HepG2 (cell line): ENCODE measurements around the gene DPY19L1. TPM values are rescaled to one million over a fixed set of nuclear protein-coding genes. Genes with fewer than 3 reads are reported as not detected.
A peak's percentile ranks its signal among the peaks of the same experiment; 100 is the strongest.

ENCODE experiments used
- CBX2 ChIP-seq, 2 experiments: fragments of 200-600 bp in 1 of 2; sonication (generic); formaldehyde crosslinking in 1 of 2; IDR thresholded peaks; 2 replicates each; pipeline versions ENCODE4 v1.7.0 to v1.8.1; 2018 to 2022; ENCODE audit warnings: low read depth in 2 of 2, low read length in 1 of 2, mild to moderate bottlenecking in 1 of 2, missing genetic modification reagents in 1 of 2
- DPF2 ChIP-seq: sonication (generic); formaldehyde crosslinking; IDR thresholded peaks from 2 replicates; pipeline ENCODE4 v1.4.0; 2020; ENCODE audit warnings: mild to moderate bottlenecking, low read depth, missing genetic modification reagents, borderline replicate concordance
- ETV6 ChIP-seq: sonication (generic); formaldehyde crosslinking; conservative IDR thresholded peaks from 2 replicates; pipeline ENCODE4 v1.4.0; 2020; ENCODE audit warnings: missing genetic modification reagents
- EZH2 ChIP-seq: conservative IDR thresholded peaks from 2 replicates; pipeline ENCODE4 v1.6.1; 2012; ENCODE audit warnings: mild to moderate bottlenecking, low read depth, low read length, moderate library complexity
- KDM1A ChIP-seq: IDR thresholded peaks from 2 replicates; pipeline ENCODE4 v1.6.1; 2016; ENCODE audit warnings: missing compliant biosample characterization
- MAFF ChIP-seq: IDR thresholded peaks from 2 replicates; pipeline ENCODE4 v1.6.1; 2011; ENCODE audit warnings: low read depth, low read length, improper control_type of control experiment
- MBNL3 ChIP-seq: fragments of 250-450 bp; sonication (Bioruptor Pico); conservative IDR thresholded peaks from 2 replicates; pipeline ENCODE4 v1.8.0; 2022; ENCODE audit warnings: mild to moderate bottlenecking, inconsistent platforms
- PHF5A ChIP-seq: IDR thresholded peaks from one replicate; pipeline ENCODE4 v1.6.1; 2018; ENCODE audit warnings: low read depth, missing genetic modification reagents; ENCODE audit not compliant: unreplicated experiment
- RBM22 ChIP-seq: fragments of 200-400 bp; formaldehyde crosslinking; optimal IDR thresholded peaks from 2 replicates; pipeline ENCODE3; 2017; ENCODE audit warnings: mild to moderate bottlenecking, low read length, moderate library complexity
- RCOR2 ChIP-seq: IDR thresholded peaks from 2 replicates; pipeline ENCODE4 v1.6.1; 2016; ENCODE audit warnings: missing biosample characterization, missing genetic modification reagents
- SMAD1 ChIP-seq: sonication (generic); formaldehyde crosslinking; IDR thresholded peaks from 2 replicates; pipeline ENCODE4 v1.4.0; 2020; ENCODE audit warnings: missing genetic modification reagents, low read depth, mild to moderate bottlenecking, borderline replicate concordance
- SNAI1 ChIP-seq: sonication (generic); formaldehyde crosslinking; IDR thresholded peaks from 2 replicates; pipeline ENCODE4 v1.5.0; 2020; ENCODE audit warnings: mild to moderate bottlenecking, missing genetic modification reagents, borderline replicate concordance
- SRSF1 ChIP-seq: fragments of 200-400 bp; formaldehyde crosslinking; optimal IDR thresholded peaks from 2 replicates; pipeline ENCODE3; 2017; ENCODE audit warnings: mild to moderate bottlenecking, low read depth, low read length, moderate library complexity
- SRY ChIP-seq: sonication (generic); formaldehyde crosslinking; IDR thresholded peaks from 2 replicates; pipeline ENCODE4 v1.8.0; 2022; ENCODE audit warnings: mild to moderate bottlenecking, missing genetic modification reagents
- TP53 ChIP-seq: sonication (generic); formaldehyde crosslinking; conservative IDR thresholded peaks from 2 replicates; pipeline ENCODE4 v1.4.0; 2020; ENCODE audit warnings: missing genetic modification reagents
- XRCC5 ChIP-seq: fragments of 200-400 bp; formaldehyde crosslinking; optimal IDR thresholded peaks from 2 replicates; pipeline ENCODE3; 2017; ENCODE audit warnings: mild to moderate bottlenecking, low read length
- ZBTB7B ChIP-seq: sonication (generic); formaldehyde crosslinking; IDR thresholded peaks from 2 replicates; pipeline ENCODE4 v1.4.0; 2020; ENCODE audit warnings: missing genetic modification reagents
- ZNF121 ChIP-seq: sonication (generic); formaldehyde crosslinking; IDR thresholded peaks from 2 replicates; pipeline ENCODE4 v1.5.0; 2020; ENCODE audit warnings: mild to moderate bottlenecking, missing genetic modification reagents
- ZNF234 ChIP-seq: sonication (generic); formaldehyde crosslinking; conservative IDR thresholded peaks from 2 replicates; pipeline ENCODE4 v1.5.1; 2020; ENCODE audit warnings: mild to moderate bottlenecking, missing genetic modification reagents
- ZNF296 ChIP-seq: sonication (generic); formaldehyde crosslinking; conservative IDR thresholded peaks from 2 replicates; pipeline ENCODE4 v1.5.0; 2020; ENCODE audit warnings: mild to moderate bottlenecking, missing genetic modification reagents
- ZSCAN30 ChIP-seq: sonication (generic); formaldehyde crosslinking; IDR thresholded peaks from 2 replicates; pipeline ENCODE4 v1.5.0; 2020; ENCODE audit warnings: mild to moderate bottlenecking, missing genetic modification reagents
- polyA plus RNA-seq, 8 experiments: library from polyadenylated mRNA; depleted of rRNA in 3 of 8; stranded (reverse) in 7 of 8; unstranded in 1 of 8; fragments of >200 nt; fragmentation: Illumina TruSeq in 4 of 8; extraction: Trizol in 4 of 8; gene quantifications; 2 replicates each; pipeline versions ENCODE4 v1.2.1 to v1.2.3, GENCODE V29; 2011 to 2016; ENCODE audit warnings: low read depth in 4 of 8, missing spikeins in 1 of 8, mixed read lengths in 1 of 8; ENCODE audit not compliant: insufficient read depth in 1 of 8
- total RNA-seq, 5 experiments: library from RNA; depleted of rRNA; stranded (reverse); fragments of >200 nt; fragmentation: Illumina TruSeq; extraction: Trizol; gene quantifications; 2 replicates each; pipeline ENCODE4 v1.2.3, GENCODE V29; 2016; ENCODE audit warnings: low read depth in 1 of 5
- TF ChIP-seq, protein P1 (sequence below): sonication (generic); IDR thresholded peaks from 2 replicates; pipeline ENCODE4 v1.6.1; 2016; ENCODE audit warnings: low read depth, borderline replicate concordance
- TF ChIP-seq, protein P2 (sequence below): sonication (generic); formaldehyde crosslinking; IDR thresholded peaks from 2 replicates; pipeline ENCODE4 v1.4.0; 2020; ENCODE audit warnings: missing genetic modification reagents
- TF ChIP-seq, protein P3 (sequence below): IDR thresholded peaks from 2 replicates; pipeline ENCODE4 v1.6.1; 2016; ENCODE audit warnings: mild to moderate bottlenecking
- TF ChIP-seq, protein P4 (sequence below): sonication (generic); formaldehyde crosslinking; IDR thresholded peaks from 2 replicates; pipeline ENCODE4 v1.4.0; 2020; ENCODE audit warnings: missing genetic modification reagents, borderline replicate concordance

Gene DPY19L1
- total and polyA plus RNA-seq, 2 of the 13 experiments (the other 11 are each of a cell fraction or from before 2014, with no cell fraction given), result 18.9 to 32.6 TPM

- TF ChIP-seq, protein P1, sequence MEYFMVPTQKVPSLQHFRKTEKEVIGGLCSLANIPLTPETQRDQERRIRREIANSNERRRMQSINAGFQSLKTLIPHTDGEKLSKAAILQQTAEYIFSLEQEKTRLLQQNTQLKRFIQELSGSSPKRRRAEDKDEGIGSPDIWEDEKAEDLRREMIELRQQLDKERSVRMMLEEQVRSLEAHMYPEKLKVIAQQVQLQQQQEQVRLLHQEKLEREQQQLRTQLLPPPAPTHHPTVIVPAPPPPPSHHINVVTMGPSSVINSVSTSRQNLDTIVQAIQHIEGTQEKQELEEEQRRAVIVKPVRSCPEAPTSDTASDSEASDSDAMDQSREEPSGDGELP, result no peak
- 0 out of 2 replicates have a peak, but pooled peaks have one; percentile 13 for TF ChIP-seq KDM1A (CRISPR knock-in tag)
- no peak for TF ChIP-seq SRY (CRISPR knock-in tag)
- peak; percentile 57; the same call in 1 of the 2 replicates for TF ChIP-seq RCOR2 (CRISPR knock-in tag)
- no peak for TF ChIP-seq PHF5A (CRISPR knock-in tag)
- no peak for TF ChIP-seq ZNF234
- no peak for TF ChIP-seq SMAD1 (CRISPR knock-in tag)
- no peak for TF ChIP-seq ZSCAN30 (CRISPR knock-in tag)
- TF ChIP-seq TP53 (CRISPR knock-in tag), result no peak
- no peak for TF ChIP-seq RBM22
- TF ChIP-seq, protein P2, sequence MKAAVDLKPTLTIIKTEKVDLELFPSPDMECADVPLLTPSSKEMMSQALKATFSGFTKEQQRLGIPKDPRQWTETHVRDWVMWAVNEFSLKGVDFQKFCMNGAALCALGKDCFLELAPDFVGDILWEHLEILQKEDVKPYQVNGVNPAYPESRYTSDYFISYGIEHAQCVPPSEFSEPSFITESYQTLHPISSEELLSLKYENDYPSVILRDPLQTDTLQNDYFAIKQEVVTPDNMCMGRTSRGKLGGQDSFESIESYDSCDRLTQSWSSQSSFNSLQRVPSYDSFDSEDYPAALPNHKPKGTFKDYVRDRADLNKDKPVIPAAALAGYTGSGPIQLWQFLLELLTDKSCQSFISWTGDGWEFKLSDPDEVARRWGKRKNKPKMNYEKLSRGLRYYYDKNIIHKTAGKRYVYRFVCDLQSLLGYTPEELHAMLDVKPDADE, result no peak
- TF ChIP-seq MAFF, result no peak
- peak; percentile 36 for TF ChIP-seq XRCC5
- TF ChIP-seq MBNL3, result no peak
- no peak for TF ChIP-seq DPF2 (CRISPR knock-in tag)
- TF ChIP-seq, protein P3, sequence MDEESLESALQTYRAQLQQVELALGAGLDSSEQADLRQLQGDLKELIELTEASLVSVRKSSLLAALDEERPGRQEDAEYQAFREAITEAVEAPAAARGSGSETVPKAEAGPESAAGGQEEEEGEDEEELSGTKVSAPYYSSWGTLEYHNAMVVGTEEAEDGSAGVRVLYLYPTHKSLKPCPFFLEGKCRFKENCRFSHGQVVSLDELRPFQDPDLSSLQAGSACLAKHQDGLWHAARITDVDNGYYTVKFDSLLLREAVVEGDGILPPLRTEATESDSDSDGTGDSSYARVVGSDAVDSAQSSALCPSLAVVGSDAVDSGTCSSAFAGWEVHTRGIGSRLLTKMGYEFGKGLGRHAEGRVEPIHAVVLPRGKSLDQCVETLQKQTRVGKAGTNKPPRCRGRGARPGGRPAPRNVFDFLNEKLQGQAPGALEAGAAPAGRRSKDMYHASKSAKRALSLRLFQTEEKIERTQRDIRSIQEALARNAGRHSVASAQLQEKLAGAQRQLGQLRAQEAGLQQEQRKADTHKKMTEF (CRISPR knock-in tag), result peak; percentile 71; the same call in 1 of the 2 replicates
- no peak for TF ChIP-seq ZNF121 (CRISPR knock-in tag)
- TF ChIP-seq ZNF296 (CRISPR knock-in tag), result no peak
- no peak for TF ChIP-seq EZH2
- no peak for TF ChIP-seq ZBTB7B (CRISPR knock-in tag)
- TF ChIP-seq SRSF1, result no peak
- no peak for TF ChIP-seq CBX2 (IDR thresholded peaks at IDR 0.05; ENCODE audit: low read depth, low read length)
- TF ChIP-seq CBX2 (CRISPR knock-in tag; IDR thresholded peaks at IDR 0.05; ENCODE audit: low read depth), result no peak
- TF ChIP-seq, protein P4, sequence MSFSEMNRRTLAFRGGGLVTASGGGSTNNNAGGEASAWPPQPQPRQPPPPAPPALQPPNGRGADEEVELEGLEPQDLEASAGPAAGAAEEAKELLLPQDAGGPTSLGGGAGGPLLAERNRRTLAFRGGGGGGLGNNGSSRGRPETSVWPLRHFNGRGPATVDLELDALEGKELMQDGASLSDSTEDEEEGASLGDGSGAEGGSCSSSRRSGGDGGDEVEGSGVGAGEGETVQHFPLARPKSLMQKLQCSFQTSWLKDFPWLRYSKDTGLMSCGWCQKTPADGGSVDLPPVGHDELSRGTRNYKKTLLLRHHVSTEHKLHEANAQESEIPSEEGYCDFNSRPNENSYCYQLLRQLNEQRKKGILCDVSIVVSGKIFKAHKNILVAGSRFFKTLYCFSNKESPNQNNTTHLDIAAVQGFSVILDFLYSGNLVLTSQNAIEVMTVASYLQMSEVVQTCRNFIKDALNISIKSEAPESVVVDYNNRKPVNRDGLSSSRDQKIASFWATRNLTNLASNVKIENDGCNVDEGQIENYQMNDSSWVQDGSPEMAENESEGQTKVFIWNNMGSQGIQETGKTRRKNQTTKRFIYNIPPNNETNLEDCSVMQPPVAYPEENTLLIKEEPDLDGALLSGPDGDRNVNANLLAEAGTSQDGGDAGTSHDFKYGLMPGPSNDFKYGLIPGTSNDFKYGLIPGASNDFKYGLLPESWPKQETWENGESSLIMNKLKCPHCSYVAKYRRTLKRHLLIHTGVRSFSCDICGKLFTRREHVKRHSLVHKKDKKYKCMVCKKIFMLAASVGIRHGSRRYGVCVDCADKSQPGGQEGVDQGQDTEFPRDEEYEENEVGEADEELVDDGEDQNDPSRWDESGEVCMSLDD (CRISPR knock-in tag), result no peak
- TF ChIP-seq SNAI1 (CRISPR knock-in tag), result no peak
- no peak for TF ChIP-seq ETV6 (CRISPR knock-in tag)
Measured at GRCh38 chr7:34939175-34939574, 98.1 kb downstream of the DPY19L1 start (continued).
